HG03354 (cell line): ENCODE data around the gene TCEAL7.

ENCODE experiments used
- ATAC-seq: cut with Tn5 transposase; IDR thresholded peaks from one replicate; pipeline ENCODE4 v1.9.1; 2021; ENCODE audit warnings: mild to moderate bottlenecking; ENCODE audit not compliant: unreplicated experiment, poor library complexity, severe bottlenecking

The TCEAL7 gene

DNA sequence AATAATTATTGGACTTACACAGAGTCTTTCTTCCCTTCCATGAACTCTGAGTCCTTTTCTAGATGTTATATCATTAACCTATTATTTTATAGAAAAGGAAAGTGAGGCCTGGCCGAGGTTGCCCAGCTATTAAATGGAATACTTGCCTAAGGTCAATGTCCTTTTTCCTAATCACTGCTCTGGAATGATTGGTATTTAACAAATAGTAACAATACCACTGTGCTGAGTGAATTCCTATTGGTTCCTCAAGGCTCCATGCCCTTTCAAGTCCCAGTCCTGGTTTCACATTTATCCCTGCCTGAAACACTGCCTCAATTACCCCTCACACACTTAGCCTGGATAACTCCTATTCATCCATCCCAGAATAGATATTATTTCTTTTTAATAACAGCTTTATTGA lies 32.4 kb downstream of the TCEAL7 start:
- ATAC-seq = no peak

DNA sequence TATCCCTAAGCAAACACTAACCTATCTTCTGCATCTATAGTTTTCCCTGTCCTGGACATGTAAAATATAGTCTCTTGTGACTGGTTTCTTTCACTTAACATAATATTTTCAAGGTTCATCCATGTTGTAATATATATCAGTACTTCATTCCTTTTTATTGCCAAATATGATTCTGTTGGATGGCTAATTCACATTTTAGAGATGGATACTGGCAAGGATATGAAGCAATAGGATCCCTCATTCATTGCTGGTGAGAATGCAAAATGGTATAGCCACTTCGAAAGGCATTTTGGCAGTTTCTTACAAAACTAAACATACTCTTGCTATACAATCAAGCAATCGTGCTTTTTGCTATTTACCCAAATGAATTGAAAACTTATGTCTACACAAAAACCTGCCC lies 33.0 kb downstream of the TCEAL7 start:
- ATAC-seq = no peak

DNA sequence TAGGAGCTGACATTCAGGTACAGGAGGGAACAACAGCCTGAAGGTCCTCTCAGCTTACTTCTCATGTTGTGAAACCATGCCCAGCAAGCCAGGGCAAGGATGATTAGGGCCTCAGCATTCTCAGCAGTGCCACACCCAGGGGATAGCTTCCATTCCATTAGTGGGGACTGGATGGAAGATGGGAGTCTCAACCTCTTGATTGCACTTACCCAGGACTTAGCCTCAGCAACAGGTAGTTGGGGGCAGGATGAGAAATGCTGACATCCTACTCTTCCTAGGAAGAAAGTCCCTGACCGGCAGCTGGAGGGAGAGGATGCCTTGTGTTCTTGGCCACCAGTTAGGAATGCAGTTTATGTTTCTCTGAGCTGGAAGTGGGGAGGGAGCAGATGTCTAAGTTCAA lies 37.5 kb downstream of the TCEAL7 start:
- no peak for ATAC-seq

DNA sequence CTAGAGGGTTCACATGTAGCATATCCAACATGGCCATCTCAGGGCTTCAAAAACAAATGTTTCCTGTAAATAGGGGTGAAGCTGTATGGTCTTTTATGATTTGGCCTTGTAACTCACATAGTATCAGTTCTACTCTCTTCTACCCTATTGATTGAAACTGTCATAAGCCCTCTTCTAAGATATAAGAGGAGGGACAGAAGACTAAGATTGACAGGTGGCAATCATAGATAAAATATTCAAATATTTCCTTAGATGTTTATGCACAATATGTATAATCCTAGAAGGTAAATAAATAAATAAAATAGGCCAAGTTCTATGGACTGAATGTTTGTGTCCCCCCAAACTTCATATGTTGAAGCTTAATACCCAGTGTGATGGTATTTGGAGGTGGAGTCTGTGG lies 39.4 kb downstream of the TCEAL7 start:
- ATAC-seq = no peak

DNA sequence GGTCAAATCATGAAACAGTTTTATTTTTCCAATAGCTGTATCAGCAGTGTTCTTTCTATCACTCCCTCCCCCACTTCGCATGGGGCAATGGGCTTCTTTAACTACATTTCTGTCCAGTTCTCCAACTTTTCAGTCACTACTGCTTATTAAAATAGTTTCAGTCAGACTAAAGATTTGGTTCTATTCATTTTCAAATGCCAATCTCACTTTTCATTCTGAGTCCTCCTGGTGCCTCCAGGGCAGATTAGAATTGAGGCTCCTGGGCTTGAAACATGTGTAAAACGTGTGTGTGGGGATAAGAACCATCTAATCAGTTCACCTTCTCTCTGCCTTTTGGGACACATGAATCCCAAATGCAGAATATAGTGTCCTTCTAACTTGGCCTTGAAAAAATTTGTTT lies 42.8 kb downstream of the TCEAL7 start:
- no peak for ATAC-seq

DNA sequence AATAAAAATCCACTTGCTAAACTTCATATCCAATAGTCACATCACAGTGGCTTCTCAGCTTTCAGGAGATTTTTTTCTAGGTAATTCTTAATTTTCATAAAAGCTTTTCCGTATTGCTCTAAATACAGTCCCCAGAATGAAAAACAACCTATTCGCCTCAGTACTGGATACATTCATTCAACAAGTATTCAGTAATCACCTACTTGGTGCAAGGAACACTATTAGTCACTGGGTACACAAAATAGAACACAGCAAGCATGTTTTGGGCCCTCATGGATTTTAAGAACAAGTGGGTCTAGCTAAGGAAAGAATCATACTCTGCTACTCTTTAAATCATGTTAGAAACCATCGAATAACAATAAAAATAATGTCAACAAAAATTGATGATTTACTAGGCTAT lies 43.5 kb downstream of the TCEAL7 start:
- no peak for ATAC-seq

DNA sequence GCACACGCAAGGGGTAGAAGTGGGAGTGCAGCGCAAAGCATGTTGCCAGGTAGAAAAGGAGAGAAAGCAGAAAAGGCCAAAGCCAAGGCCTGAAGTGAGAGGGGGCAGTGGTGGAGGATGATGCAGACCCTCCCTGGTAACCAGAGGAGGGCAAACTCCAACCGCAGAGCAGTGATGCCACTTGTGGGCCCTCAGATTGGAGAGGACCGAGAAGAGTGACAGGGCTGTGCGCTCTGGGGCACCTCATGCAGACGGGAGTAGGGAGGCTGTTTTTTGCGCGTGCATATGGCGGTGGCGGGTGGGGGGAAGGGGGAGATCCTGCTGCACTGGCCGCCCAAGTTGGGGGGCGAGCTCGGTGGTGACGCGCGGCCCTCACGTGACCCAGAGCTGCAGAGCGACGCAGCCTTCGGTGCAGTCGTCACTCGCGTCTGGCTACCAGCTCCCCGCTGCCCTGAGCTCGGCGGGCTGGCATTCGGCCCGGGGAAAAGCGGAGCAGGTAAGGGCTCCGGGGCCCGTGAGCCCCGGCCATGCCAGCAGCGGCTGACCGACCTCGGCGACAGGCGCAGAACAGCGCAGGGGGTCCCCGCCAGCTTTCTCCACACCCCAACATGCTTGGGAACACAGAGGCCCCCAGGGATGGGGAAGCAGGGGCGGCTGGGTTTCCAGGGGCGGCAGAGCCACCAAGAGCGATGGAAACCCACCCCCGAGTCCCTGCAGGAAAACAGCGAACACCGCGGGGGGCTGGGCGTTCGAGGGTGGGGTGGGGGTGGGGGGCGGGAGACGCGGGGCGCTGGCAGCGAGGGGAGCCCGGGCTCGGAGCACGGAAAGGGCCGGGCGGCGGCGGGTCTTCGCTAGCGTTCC lies 46.3 kb downstream of the TCEAL7 start, which contains the start of gene BEX3:
TSS of gene BEX3 (plus strand) at position 421 of the 861 bp plus-strand sequence. CDS start 984 bp downstream, outside the sequence.
- no peak for ATAC-seq

DNA sequence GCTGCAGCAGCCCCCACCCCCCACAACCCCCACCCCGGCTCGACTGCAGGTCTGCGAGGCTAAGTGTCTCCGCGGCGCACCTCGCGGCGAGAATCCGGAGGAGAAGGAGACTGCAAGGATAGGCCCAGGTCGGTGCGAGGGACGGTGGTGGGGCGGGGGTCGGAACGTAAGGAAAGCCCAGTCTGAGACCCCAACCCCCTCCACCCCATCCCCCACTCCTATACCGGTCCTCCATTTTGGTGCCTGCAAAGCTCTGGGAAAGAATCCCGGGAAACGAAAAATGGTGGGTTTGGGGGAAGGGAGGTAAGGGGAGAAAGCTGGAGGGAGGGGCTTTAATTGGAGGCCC lies 46.9 kb downstream of the TCEAL7 start:
- no peak for ATAC-seq

DNA sequence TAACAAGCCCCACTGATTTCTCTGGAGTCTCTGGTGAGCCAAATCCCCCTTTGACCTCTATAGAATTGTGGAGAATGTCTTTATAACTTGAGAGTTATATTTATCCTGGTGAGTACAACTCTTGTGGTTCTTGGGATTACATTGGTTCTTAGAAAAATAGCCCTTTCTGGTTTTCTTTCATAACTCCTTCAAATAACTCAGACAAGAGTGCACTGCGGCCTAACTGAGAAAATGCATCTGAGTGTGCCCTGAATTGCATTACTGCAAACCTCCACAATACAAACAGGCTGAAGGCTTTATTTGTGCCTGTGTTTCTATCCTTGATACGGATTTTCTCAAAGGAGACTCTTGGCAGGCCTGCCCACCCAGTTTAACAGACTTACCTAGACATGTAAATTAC lies 49.0 kb downstream of the TCEAL7 start:
- ATAC-seq = no peak
